Pancreas (tissue), 10 donors: ENCODE results near the gene SERPINC1. TPM values are rescaled to one million over a fixed set of nuclear protein-coding genes. Genes with fewer than 3 reads are reported as not detected.
"Not testable (repeated sequence)": the region's sequence is repeated elsewhere in the genome, so short reads cannot be mapped to it uniquely, and the experiment has no call there.

Source experiments
- ATAC-seq, 4 donors: fragments of 200-7000 bp; cut with Tn5 transposase; one replicate each; pipeline versions ENCODE4 v1.8.0 to v1.9.1; 2020; ENCODE audit warnings: mild to moderate bottlenecking in 4 of 4, moderate library complexity in 4 of 4
- DNase-seq, 6 donors: peaks; one replicate each; pipeline ENCODE4 v3.0.0-alpha.2; 2020
- FAIRE-seq: peaks from 2 replicates; lab custom pipeline; 2012; peaks lifted over from hg19 to GRCh38; lab: Jason Lieb, UNC
- H3K27ac ChIP-seq, 4 donors: fragments of 200-600 bp; sonication (generic); 1 replicate in 3 of 4; 2 replicates in 1 of 4; pipeline versions ENCODE4 v1.5.0 to v1.8.0; 2020
- H3K27me3 ChIP-seq, 4 donors: fragments of 200-600 bp; one replicate each; pipeline ENCODE4 v1.8.0; 2021
- H3K36me3 ChIP-seq, 3 donors: fragments of 200-600 bp; sonication (generic) in 1 of 3; one replicate each; pipeline versions ENCODE4 v1.5.0 to v1.8.0; 2020 to 2021
- H3K4me1 ChIP-seq, 3 donors: fragments of 200-600 bp; one replicate each; pipeline ENCODE4 v1.8.0; 2021
- H3K4me3 ChIP-seq, 4 donors: fragments of 200-600 bp; sonication (generic) in 2 of 4; one replicate each; pipeline versions ENCODE4 v1.5.0 to v1.8.0; 2020 to 2021
- H3K9me3 ChIP-seq, 4 donors: fragments of 200-600 bp; one replicate each; pipeline ENCODE4 v1.8.0; 2021
- CTCF ChIP-seq, 4 donors: fragments of 200-600 bp; sonication (generic) in 3 of 4; IDR thresholded peaks; one replicate each; pipeline versions ENCODE4 v1.5.0 to v1.8.0; 2021; ENCODE audit warnings: antibody characterized with exemption in 4 of 4
- WGBS, 2 donors: extraction: QIAGEN DNeasy Blood & Tissue Kit; methylation state at CpG; one replicate each; pipeline ENCODE4 v1.1.7; 2013; 5-methylcytosine and 5-hydroxymethylcytosine counted together
- intact Hi-C, 3 donors: fragments of 100-400 bp; cut with DNase I; formaldehyde crosslinking; loops; one replicate each; pipeline versions ENCODE4 v1.11.1 to v1.14.2; 2022
- polyA plus RNA-seq, 2 donors: library from polyadenylated mRNA; stranded (reverse); fragments of 200-250 nt; gene quantifications; one replicate each; pipeline ENCODE4 v1.2.3, GENCODE V29; 2013
- total RNA-seq, 6 donors: library from RNA; stranded (reverse); fragmentation: NEBNext Ultra II Directional in 4 of 6; extraction: Animal tissue kit (Norgen Biotek cat#: 25700) in 4 of 6; gene quantifications; one replicate each; pipeline versions ENCODE4 v1.2.1 to v1.2.4, GENCODE V29; 2021 to 2023
- donor health status: healthy with polysubstance abuse.
- donor health status: DM: no; HTN: no; CAD: no; lungs with moderate emphysema.
- donor health status: DM: no; HTN: no; CAD: no.
- donor health status: control.
- donor health status: control.
- donor health status: Bipolar disorder and iron deficiency.
- donor health status: DM: yes; HTN: yes; CAD: no.
- donor health status: DM: no; HTN: no; CAD: no.
- donor health status: DM: no; HTN: no; CAD: no.
- donor health status: DM: yes; HTN: yes; CAD: no.

Gene SERPINC1
- total and polyA plus RNA-seq, 8 donors = 0.16 to 1.2 TPM; not detected in 6

GRCh38 chr1:173861731-173862145, 55.4 kb downstream of the SERPINC1 start:
- DNase-seq (no peak), ATAC-seq (peak in 1 of 4 donors; percentile 11), FAIRE-seq (no peak)
- Histone ChIP-seq H3K4me3 (no peak overlapping the region), H3K36me3 (peaks cover 0 to 51% (median 29%) of the 10 kb centered on the region in 3 donors), H3K4me1 (peaks cover 10 to 16% (median 13%) of the 10 kb centered on the region in 3 donors), H3K27ac (no peak overlapping the region), H3K27me3 (no peaks in the 10 kb centered on the region), H3K9me3 (no peaks in the 10 kb centered on the region)
- no peak for TF ChIP-seq CTCF (IDR thresholded peaks at IDR 0.05)
- WGBS, 2 donors = 92% methylated on average over 7 of the region's 7 CpGs
- intact Hi-C loops = no loop called here

DNA sequence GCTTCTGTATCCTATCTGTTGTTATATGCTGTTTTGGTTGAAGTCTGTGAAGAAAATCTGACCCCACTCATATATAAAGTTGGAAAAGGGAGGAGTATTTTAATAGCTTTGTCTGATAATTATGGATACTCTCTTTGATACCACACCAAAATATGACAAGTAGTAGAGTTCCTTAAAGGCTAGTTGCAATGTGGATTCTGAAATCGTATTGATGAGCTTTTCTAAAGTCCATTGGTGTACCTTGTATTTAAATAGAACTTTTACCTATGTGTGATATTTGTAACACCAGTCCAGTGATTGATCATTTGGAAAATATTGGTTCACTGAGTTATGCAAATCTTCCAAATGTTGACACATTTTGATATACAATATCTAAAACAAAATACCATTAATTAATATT, 57.1 kb downstream of the SERPINC1 start:
- TF ChIP-seq CTCF (IDR thresholded peaks at IDR 0.05) = no peak
- DNase-seq (no peak), FAIRE-seq (no peak), ATAC-seq (no peak)
- Histone ChIP-seq H3K9me3 (no peaks in the 10 kb centered on the region), H3K27ac (no peak overlapping the region), H3K4me3 (no peak overlapping the region), H3K36me3 (peaks cover 0 to 41% (median 25%) of the 10 kb centered on the region in 3 donors), H3K4me1 (peaks cover 2 to 9% (median 8%) of the 10 kb centered on the region in 3 donors), H3K27me3 (no peaks in the 10 kb centered on the region)
- 85% methylated on average over 1 of the region's 1 CpG for WGBS, 2 donors
- intact Hi-C loops = no loop called here

DNA sequence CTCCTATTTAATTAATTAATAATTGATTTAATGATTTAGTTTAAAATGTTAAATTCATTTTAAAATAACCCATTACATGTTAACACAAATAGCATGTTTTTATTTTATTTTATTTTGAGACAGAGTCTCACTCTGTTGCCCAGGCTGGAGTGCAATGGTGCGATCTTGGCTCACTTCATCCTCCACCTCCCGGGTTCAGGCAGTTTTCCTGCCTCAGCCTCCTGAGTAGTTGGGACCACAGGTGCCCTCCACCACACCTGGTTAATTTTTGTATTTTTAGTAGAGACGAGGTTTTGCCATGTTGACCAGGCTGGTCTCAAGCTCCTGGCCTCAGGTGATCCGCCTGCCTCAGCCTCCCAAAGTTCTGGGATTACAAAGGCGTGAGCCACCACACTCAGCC, 57.6 kb downstream of the SERPINC1 start:
- peaks cover 0 to 36% (median 20%) of the 10 kb centered on the region in 3 donors for H3K36me3 ChIP-seq
- H3K27ac ChIP-seq, H3K9me3 ChIP-seq, DNase-seq, H3K27me3 ChIP-seq, H3K4me1 ChIP-seq, ATAC-seq, FAIRE-seq, H3K4me3 ChIP-seq: not testable (repeated sequence)
- 95 to 98% methylated on average over 5 of the region's 5 CpGs for WGBS, 2 donors
- intact Hi-C loops = loop anchor here in 1 of 3 donors (10.0 kb wide), 1 partner anchor 215 kb away; no protein-coding TSS in a partner anchor

- no peak for TF ChIP-seq CTCF (IDR thresholded peaks at IDR 0.05)
- Histone ChIP-seq H3K27ac (no peak overlapping the region), H3K36me3 (peaks cover 0 to 14% (median 4%) of the 10 kb centered on the region in 3 donors), H3K4me1 (no peaks in the 10 kb centered on the region), H3K27me3 (no peaks in the 10 kb centered on the region), H3K4me3 (no peak overlapping the region), H3K9me3 (no peaks in the 10 kb centered on the region)
- WGBS, 2 donors = 77 to 84% methylated on average over 4 of the region's 4 CpGs
- no peak for DNase-seq
- intact Hi-C loops = loop anchor here in 1 of 3 donors (10.0 kb wide), 1 partner anchor 217 kb away; no protein-coding TSS in a partner anchor
- FAIRE-seq = no peak
- ATAC-seq = no peak
These were observed 59.7 kb downstream of the SERPINC1 start for GRCh38 chr1:173857363-173857917.

- Histone ChIP-seq H3K27ac (no peak overlapping the region), H3K9me3 (no peaks in the 10 kb centered on the region), H3K27me3 (no peaks in the 10 kb centered on the region), H3K36me3 (peaks cover 0 to 13% (median 4%) of the 10 kb centered on the region in 3 donors), H3K4me1 (no peaks in the 10 kb centered on the region), H3K4me3 (no peak overlapping the region)
- no peak for ATAC-seq
- WGBS, 2 donors = 82 to 96% methylated on average over 2 of the region's 2 CpGs
- TF ChIP-seq CTCF (IDR thresholded peaks at IDR 0.05) = no peak
- no peak for FAIRE-seq
- DNase-seq = no peak
- intact Hi-C loops = loop anchor here in 1 of 3 donors (10.0 kb wide), 1 partner anchor 218 kb away; no protein-coding TSS in a partner anchor
These were observed 60.2 kb downstream of the SERPINC1 start for GRCh38 chr1:173856903-173857302.
